Smooth muscle cell of the brain vasculature (primary cell): ENCODE data around the gene KIAA2012.

Experiments
- DNase-seq: peaks from one replicate; pipeline ENCODE4 v3.0.0-alpha.2; 2012; ENCODE audit warnings: low read depth, low spot score

KIAA2012 gene

DNA sequence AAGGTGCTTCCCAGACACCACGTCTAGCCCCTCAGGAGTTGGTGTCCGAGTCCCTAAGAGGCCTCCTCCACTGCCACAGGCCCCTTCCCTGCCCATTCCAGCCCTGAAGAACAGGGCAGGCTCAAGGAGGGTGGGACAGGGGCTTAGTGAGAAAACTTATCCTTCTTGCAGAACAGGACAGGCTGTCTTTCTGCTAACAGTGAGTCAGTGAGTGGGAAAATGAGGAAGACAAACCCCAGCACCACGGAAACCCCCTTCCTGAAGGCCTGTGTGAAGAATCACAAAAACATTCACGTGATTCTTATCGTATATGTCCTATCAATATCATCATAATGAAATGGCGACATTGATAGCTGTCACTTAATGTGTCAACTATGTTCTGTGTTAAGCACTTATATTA is 29.6 kb upstream of the KIAA2012 start:
- no peak for DNase-seq

- no peak for DNase-seq
Observed at GRCh38 chr2:202044777-202045176, 28.3 kb upstream of the KIAA2012 start.

GRCh38 chr2:202046572-202046971 is 26.5 kb upstream of the KIAA2012 start:
- DNase-seq, result no peak

- no peak for DNase-seq
Observed at GRCh38 chr2:202049092-202049728, 23.8 kb upstream of the KIAA2012 start.

GRCh38 chr2:202049840-202050239 is 23.2 kb upstream of the KIAA2012 start:
- DNase-seq, result no peak

- no peak for DNase-seq
Observed at GRCh38 chr2:202050652-202051051, 22.4 kb upstream of the KIAA2012 start.

DNA sequence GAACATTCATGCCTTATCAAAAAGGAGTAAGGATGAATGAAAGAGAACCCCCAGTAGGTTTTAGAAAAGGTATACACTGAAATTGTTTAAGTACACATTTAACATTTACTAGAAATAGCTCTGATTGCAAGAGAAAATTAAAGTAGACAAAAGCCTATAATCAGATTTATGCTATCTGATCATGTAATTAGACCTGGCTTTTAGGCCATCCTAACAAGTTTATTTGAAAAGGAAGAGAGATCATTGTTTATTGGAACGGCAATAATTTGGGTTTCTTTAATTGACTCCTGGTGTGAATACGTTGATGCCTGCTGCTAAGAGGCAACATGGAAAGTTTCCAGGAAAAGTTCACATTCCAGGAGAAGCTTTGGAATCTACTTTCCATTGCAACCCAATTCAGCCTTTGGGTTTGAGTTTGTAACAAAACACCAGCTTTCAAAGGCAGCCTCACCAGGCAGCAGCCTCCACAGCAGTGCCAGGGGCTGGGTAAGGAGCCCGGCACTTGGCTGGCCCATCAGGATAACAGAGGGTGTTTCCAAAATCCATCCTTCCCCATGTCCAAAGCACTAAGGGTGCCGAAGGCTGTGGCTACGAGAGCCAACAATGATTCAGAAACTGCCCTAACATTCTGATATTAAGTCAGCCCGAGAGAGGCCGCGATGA is 21.4 kb upstream of the KIAA2012 start:
- no peak for DNase-seq

GRCh38 chr2:202052235-202052634 is 20.8 kb upstream of the KIAA2012 start:
- DNase-seq, result no peak

DNA sequence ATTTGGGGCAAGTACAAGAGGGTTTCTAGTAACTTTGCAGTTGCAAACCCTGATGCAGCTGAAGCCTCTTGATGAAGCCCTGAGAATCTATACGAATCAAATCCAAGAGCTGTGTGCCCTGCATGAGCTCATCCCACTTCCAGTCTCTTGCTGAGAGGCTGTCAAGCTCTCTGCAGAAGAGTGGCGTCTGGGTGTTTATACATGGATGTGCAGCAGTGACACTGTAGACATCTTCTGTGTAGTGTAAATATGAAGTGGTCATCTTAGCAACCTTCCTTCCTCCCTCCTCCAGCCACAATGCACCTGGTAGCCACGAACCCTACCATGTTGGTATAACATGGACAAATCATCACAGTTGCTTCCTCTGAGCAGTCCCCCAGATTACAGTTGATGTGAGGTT is 18.4 kb upstream of the KIAA2012 start:
- DNase-seq, result no peak

DNA sequence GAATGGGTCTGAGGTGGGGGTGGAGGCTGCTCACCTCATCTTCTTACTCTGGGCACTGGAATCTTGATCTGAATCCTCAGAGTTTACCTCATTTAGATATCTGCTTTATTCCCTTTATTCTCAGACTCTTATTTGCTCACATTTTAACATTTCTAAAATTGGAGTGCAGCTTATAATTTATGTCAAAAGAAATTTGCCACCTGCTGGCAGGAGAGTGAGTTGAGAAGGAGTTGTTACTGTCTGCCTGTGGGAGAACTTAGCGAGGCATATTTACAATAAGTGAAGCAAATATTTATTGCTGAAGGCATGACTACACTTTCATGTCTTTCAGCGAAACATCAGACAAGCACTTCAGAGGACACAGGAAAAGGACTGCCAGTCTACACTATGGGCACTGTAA is 16.4 kb upstream of the KIAA2012 start:
- no peak for DNase-seq

DNA sequence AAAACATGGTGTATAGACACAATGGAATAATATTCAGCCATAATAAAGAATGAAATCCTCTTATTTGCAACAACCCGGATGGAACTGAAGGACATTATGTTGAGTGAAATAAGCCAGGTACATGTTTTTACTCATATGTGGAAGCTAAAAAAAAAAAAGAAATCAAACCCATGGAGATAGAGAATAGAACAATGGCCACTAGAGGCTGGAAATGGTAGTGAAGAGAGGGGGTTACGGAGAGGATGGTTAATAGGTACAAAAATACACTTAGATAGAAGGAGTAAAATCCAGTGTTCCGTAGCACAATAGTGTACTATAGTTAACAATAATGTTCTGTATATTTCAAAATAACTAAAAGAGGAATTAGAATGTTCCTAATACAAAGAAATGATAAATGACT is 12.8 kb upstream of the KIAA2012 start:
- no peak for DNase-seq

DNA sequence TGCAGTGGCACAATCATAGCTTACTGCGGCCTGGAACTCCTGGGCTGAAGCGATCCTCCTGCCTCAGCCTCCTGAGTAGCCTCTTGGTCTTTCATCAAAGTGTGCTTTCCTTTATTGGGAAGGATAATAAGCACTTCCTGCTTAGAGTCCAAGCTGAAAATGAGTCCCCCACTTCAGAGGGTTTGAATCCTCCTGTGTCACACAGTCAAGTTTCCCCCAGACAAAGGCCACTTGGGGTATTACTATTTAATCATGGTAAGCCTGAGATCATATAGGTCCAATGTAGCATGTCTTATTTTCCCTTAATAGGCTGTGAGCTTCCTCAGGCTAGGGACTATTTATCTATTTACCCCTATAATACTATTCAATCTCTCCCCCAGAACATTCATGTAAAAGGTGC is 11.4 kb upstream of the KIAA2012 start:
- no peak for DNase-seq

GRCh38 chr2:202064171-202064880 is 8.7 kb upstream of the KIAA2012 start:
- DNase-seq, result peak; percentile 59

DNA sequence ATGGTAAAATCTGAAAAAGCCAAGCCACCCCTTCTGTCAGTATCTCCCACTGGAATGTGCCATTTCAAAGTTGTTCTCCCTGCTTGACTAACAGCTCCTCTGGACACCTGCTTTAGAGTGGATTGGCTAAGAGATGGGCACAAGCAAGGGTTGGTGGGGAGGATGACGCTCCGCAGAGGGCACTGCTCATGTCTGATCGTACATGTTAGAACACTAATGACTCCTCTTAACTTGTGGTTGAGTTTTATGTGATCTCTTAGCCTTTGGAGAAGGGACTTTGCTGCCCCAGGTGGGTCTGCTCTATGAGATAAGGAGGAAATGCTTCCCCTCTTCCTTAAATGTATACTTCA is 8.2 kb upstream of the KIAA2012 start:
- no peak for DNase-seq

GRCh38 chr2:202065876-202066275 is 7.2 kb upstream of the KIAA2012 start:
- no peak for DNase-seq

DNA sequence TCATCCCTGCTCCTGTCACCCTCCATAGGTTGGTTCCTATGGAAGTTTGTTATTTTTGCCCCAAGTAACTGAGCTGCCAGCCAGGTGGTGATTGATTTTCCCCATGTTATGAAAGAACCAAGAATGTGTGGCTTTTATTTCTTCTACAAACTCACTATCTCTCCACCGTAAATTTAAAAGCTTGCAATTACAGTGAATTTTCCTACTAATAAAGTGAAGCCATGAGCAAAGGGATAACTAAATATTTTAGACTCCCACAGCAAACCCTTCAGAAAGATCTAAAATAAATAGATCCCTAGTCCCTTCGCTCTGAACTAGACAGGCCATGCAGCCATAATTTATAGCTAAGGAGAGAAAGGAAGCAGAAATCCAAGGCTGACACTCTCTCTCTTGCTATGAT is 6.2 kb upstream of the KIAA2012 start:
- DNase-seq, result no peak

DNA sequence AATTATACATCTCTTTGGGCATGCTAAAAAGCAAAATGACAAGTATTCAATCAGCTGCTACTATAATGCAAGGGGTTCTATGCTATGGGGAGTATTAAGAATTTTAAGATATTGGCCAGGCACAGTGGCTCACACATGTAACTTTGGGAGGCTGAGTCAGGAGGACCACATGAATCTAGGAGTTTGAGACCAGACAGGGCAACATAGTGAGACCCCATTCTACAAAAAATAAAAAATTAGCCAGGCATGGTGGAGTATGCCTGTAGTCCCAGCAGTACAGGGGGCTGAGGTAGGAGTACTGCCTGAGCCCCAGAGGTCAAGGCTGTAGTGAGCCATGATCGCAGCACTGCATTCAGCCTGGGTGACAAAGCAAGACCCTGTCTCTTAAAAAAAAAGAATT is 5.5 kb upstream of the KIAA2012 start:
- no peak for DNase-seq

GRCh38 chr2:202069170-202070067 is 3.6 kb upstream of the KIAA2012 start:
- DNase-seq, result no peak

GRCh38 chr2:202071107-202071506 is 1.9 kb upstream of the KIAA2012 start:
- DNase-seq, result no peak

DNA sequence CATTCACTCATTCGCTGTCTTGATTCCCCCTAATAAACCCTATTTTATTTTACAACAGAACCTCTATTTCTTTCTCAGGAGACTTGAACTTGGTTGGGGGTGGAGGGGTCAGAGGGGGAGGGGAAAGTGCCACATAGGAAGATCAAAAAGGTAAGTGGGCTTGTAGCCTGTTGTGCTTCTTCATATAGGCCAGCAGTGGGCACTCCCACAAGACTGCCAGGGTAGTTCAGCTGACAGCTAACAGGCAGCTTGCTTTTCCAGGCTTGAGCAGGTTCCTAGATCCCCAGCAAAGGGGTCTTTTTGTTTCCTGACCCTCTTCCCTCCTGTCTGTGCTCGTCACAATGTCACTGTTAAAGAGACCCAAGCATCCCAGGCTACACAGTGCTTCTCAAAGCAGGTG is 829 bp upstream of the KIAA2012 start:
- DNase-seq, result no peak

GRCh38 chr2:202074324-202074723 is 1.3 kb downstream of the KIAA2012 start:
- DNase-seq, result no peak

DNA sequence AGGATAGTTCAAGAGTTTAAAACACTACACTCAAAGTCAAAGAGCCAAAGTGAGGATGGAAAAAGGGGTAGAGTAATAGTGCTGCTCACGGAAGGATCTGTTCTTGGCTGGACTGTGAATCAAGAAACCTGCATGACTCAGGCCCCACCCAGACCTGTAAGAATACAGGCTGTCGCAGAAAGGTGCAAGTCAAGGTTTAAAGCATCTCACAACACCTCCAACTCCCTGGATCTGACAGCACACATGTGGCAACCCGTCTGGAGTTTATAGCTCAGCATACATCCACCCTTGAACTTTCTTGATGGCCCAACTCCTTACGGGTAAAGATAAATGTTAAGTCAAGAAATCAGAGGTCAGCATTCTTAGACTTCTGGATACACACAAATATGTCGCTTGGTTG is 6.3 kb downstream of the KIAA2012 start:
- DNase-seq, result no peak
